B cell (primary cell): ENCODE data around the gene GGCT. TPM values are rescaled to one million over a fixed set of nuclear protein-coding genes. Genes with fewer than 3 reads are reported as not detected.

ENCODE experiments used
- ATAC-seq: fragments of 200-7000 bp; cut with Tn5 transposase; one replicate; pipeline ENCODE4 v1.10.0; 2021; ENCODE audit warnings: low read depth, mild to moderate bottlenecking, moderate number of reproducible peaks, moderate library complexity
- CTCF ChIA-PET: fragments of 350-600 bp; sonication (Branson Sonifier 250); formaldehyde crosslinking; loops from one replicate; lab custom pipeline; 2021; ENCODE audit warnings: antibody characterized with exemption, inconsistent platforms; lab: Charles Lee
- POLR2A ChIA-PET: fragments of 350-600 bp; sonication (Branson Sonifier 250); formaldehyde crosslinking; loops from one replicate; lab custom pipeline; 2021; ENCODE audit warnings: antibody characterized with exemption; lab: Charles Lee
- DNase-seq: peaks from one replicate; pipeline ENCODE4 v3.0.0; 2013
- H2AFZ ChIP-seq: 2 replicates; pipeline ENCODE4 v1.6.1; 2012; ENCODE audit warnings: mild to moderate bottlenecking, low read depth, low read length; ENCODE audit not compliant: insufficient read depth, poor library complexity, severe bottlenecking
- H3K27ac ChIP-seq, 2 donors: 1 replicate in 1 of 2; 2 replicates in 1 of 2; pipeline ENCODE4 v1.5.1; 2012 to 2013; ENCODE audit warnings: low read length in 2 of 2, mild to moderate bottlenecking in 2 of 2, moderate library complexity in 1 of 2
- H3K27me3 ChIP-seq, 4 experiments: fragments of 200-600 bp in 1 of 4; sonication (generic) in 1 of 4; replicated peaks in 1 of 4; 1 replicate in 2 of 4; 2 replicates in 2 of 4; pipeline versions ENCODE4 v1.6.1 to v1.7.0; 2013 to 2016; ENCODE audit warnings: low read length in 3 of 4, mild to moderate bottlenecking in 2 of 4, mixed read lengths in 1 of 4, moderate library complexity in 1 of 4; ENCODE audit not compliant: insufficient read depth in 4 of 4, control insufficient read depth in 3 of 4; ENCODE audit errors: control extremely low read depth in 1 of 4
- H3K36me3 ChIP-seq, 2 experiments: replicated peaks in 1 of 2; 1 replicate in 1 of 2; 2 replicates in 1 of 2; pipeline versions ENCODE4 v1.6.1 to v1.7.1; 2013; ENCODE audit warnings: low read length in 1 of 2; ENCODE audit not compliant: insufficient read depth in 2 of 2, control insufficient read depth in 1 of 2; ENCODE audit errors: control extremely low read depth in 1 of 2, extremely low read depth in 1 of 2
- H3K4me1 ChIP-seq, 2 donors: fragments of 200-600 bp in 1 of 2; sonication (generic) in 1 of 2; 1 replicate in 1 of 2; 2 replicates in 1 of 2; pipeline versions ENCODE4 v1.5.1 to v1.6.1; 2013 to 2017; ENCODE audit warnings: low read length in 2 of 2; ENCODE audit not compliant: control insufficient read depth in 2 of 2, insufficient read depth in 2 of 2
- H3K4me2 ChIP-seq: replicated peaks from 2 replicates; pipeline ENCODE3; 2012; ENCODE audit warnings: mild to moderate bottlenecking, low read depth, low read length; ENCODE audit not compliant: poor library complexity, severe bottlenecking
- H3K4me3 ChIP-seq, 5 experiments: fragments of 200-600 bp in 1 of 5; sonication (generic) in 1 of 5; 1 replicate in 3 of 5; 2 replicates in 2 of 5; pipeline versions ENCODE4 v1.5.1 to v1.7.0; 2011 to 2016; ENCODE audit warnings: low read length in 4 of 5, mild to moderate bottlenecking in 4 of 5, low read depth in 2 of 5, control low read depth in 1 of 5, moderate library complexity in 1 of 5; ENCODE audit not compliant: insufficient read depth in 1 of 5; ENCODE audit errors: control extremely low read depth in 1 of 5, extremely low read depth in 1 of 5
- H3K79me2 ChIP-seq: fragments of 200-600 bp; sonication (generic); one replicate; pipeline ENCODE4 v1.6.0; 2016; ENCODE audit warnings: low read length; ENCODE audit not compliant: control insufficient read depth, insufficient read depth
- H3K9ac ChIP-seq: fragments of 200-600 bp; sonication (generic); 2 replicates; pipeline ENCODE4 v1.6.1; 2017; ENCODE audit warnings: mild to moderate bottlenecking, low read length, moderate library complexity
- H3K9me3 ChIP-seq, 3 donors: one replicate each; pipeline versions ENCODE4 v1.6.1 to v1.7.1; 2013; ENCODE audit warnings: low read length in 2 of 3; ENCODE audit not compliant: control insufficient read depth in 2 of 3, insufficient read depth in 1 of 3; ENCODE audit errors: control extremely low read depth in 1 of 3
- H4K20me1 ChIP-seq: 2 replicates; pipeline ENCODE4 v1.6.0; 2012; ENCODE audit warnings: mild to moderate bottlenecking, low read length; ENCODE audit not compliant: insufficient read depth, control insufficient read depth, poor library complexity, severe bottlenecking
- H3K27ac Mint-ChIP-seq: one replicate; pipeline ENCODE4 v1.8.0; 2021; ENCODE audit warnings: mixed read lengths
- H3K27me3 Mint-ChIP-seq: one replicate; pipeline ENCODE4 v1.8.0; 2021; ENCODE audit warnings: mixed read lengths
- H3K4me1 Mint-ChIP-seq: one replicate; pipeline ENCODE4 v1.8.0; 2021; ENCODE audit warnings: mixed read lengths
- H3K4me3 Mint-ChIP-seq: one replicate; pipeline ENCODE4 v1.8.0; 2021; ENCODE audit warnings: mixed read lengths
- H3K9me3 Mint-ChIP-seq: one replicate; pipeline ENCODE4 v1.8.0; 2022; ENCODE audit warnings: mixed read lengths; ENCODE audit not compliant: insufficient read depth
- CTCF ChIP-seq: fragments of 200-600 bp; IDR thresholded peaks from one replicate; pipeline ENCODE4 v1.8.0; 2022; ENCODE audit warnings: antibody characterized with exemption, mild to moderate bottlenecking
- EZH2 ChIP-seq: IDR thresholded peaks from 2 replicates; pipeline ENCODE4 v1.6.1; 2012; ENCODE audit warnings: borderline replicate concordance, low read depth, mild to moderate bottlenecking, moderate library complexity, low read length; ENCODE audit not compliant: insufficient read depth, poor library complexity, severe bottlenecking
- WGBS: methylation state at CpG from one replicate; pipeline ENCODE4 v1.1.5; 2013; ENCODE audit warnings: missing lambda C conversion rate; ENCODE audit not compliant: insufficient coverage; 5-methylcytosine and 5-hydroxymethylcytosine counted together
- intact Hi-C: fragments of 100-400 bp; cut with micrococcal nuclease; formaldehyde crosslinking; loops from one replicate; pipeline ENCODE4 v1.10.0; 2022
- polyA plus RNA-seq: library from polyadenylated mRNA; depleted of rRNA; stranded (reverse); fragments of >200 nt; gene quantifications from 2 replicates; pipeline ENCODE4 v1.2.3, GENCODE V29; 2012
- total RNA-seq, 2 donors: library from RNA; stranded (reverse); fragments of 120-200 nt in 1 of 2; gene quantifications; 1 replicate in 1 of 2; 2 replicates in 1 of 2; pipeline versions ENCODE4 v1.2.3 to v1.2.4, GENCODE V29; 2013 to 2022

GGCT gene
- total and polyA plus RNA-seq, 2 donors (not counting 1 experiment from before 2014, with no cell fraction given), result 8.1 to 12.5 TPM

GRCh38 chr7:30469303-30469702 lies 35.3 kb downstream of the GGCT start:
- no peak overlapping the region for H3K4me3 Mint-ChIP-seq
- H3K27me3 ChIP-seq, result no peaks in the 10 kb centered on the region
- H3K4me3 ChIP-seq, result no peak overlapping the region
- H3K27ac Mint-ChIP-seq, result no peak overlapping the region
- no peaks in the 10 kb centered on the region for H4K20me1 ChIP-seq
- no peaks in the 10 kb centered on the region for H3K27me3 Mint-ChIP-seq
- H3K27ac ChIP-seq, result no peak overlapping the region
- H3K4me1 ChIP-seq, result peaks cover 57 to 69% of the 10 kb centered on the region in 2 donors
- peaks cover 7 to 13% of the 10 kb centered on the region in 2 experiments for H3K36me3 ChIP-seq
- ATAC-seq (no peak), DNase-seq (no peak)
- peaks cover 0 to 4% (median 0%) of the 10 kb centered on the region in 3 donors for H3K9me3 ChIP-seq
- no peak overlapping the region for H2AFZ ChIP-seq
- no peak overlapping the region for H3K9ac ChIP-seq
- no peak overlapping the region for H3K4me2 ChIP-seq
- no peak for TF ChIP-seq CTCF
- TF ChIP-seq EZH2, result no peak
- H3K79me2 ChIP-seq, result peaks cover 90% of the 10 kb centered on the region
- 49% methylated on average over 4 of the region's 5 CpGs for WGBS
- POLR2A ChIA-PET, result no interaction called here
- intact Hi-C loops, result no loop called here
- CTCF ChIA-PET, result interaction anchor here (1.2 kb wide), 1 partner anchor 9 kb away, joined by 3 read pairs; the partner anchor contains the start of gene NOD1
- H3K9me3 Mint-ChIP-seq, result no peaks in the 10 kb centered on the region
- peaks cover 86% of the 10 kb centered on the region for H3K4me1 Mint-ChIP-seq

GRCh38 chr7:30468791-30469190 lies 35.8 kb downstream of the GGCT start:
- ATAC-seq (no peak), DNase-seq (no peak)
- Histone ChIP-seq H3K4me3 (no peak overlapping the region), H3K4me1 (peaks cover 57 to 69% of the 10 kb centered on the region in 2 donors), H3K4me2 (no peak overlapping the region), H2AFZ (peak overlapping the region; percentile 43), H3K9me3 (peaks cover 0 to 4% (median 0%) of the 10 kb centered on the region in 3 donors), H3K79me2 (peaks cover 93% of the 10 kb centered on the region), H3K9ac (no peak overlapping the region), H3K27ac (peak overlapping the region in 1 of 2 donors; percentile 66), H3K36me3 (peaks cover 4 to 9% of the 10 kb centered on the region in 2 experiments), H3K27me3 (no peaks in the 10 kb centered on the region), H4K20me1 (no peaks in the 10 kb centered on the region)
- no peak overlapping the region for H3K4me3 Mint-ChIP-seq
- H3K27me3 Mint-ChIP-seq, result no peaks in the 10 kb centered on the region
- peak overlapping the region; percentile 80 for H3K27ac Mint-ChIP-seq
- POLR2A ChIA-PET, result no interaction called here
- no peaks in the 10 kb centered on the region for H3K9me3 Mint-ChIP-seq
- CTCF ChIA-PET, result interaction anchor here (1.2 kb wide), 1 partner anchor 9 kb away, joined by 3 read pairs; the partner anchor contains the start of gene NOD1
- no peak for TF ChIP-seq CTCF
- no peak for TF ChIP-seq EZH2
- H3K4me1 Mint-ChIP-seq, result peaks cover 86% of the 10 kb centered on the region
- WGBS, result 100% methylated on average over 1 of the region's 4 CpGs
- intact Hi-C loops, result no loop called here
